GM06990 (cell line): ENCODE data around the gene FGF12.
A peak's percentile ranks its signal among the peaks of the same experiment; 100 is the strongest.

Experiments
- DNase-seq: peaks from one replicate; pipeline ENCODE4 v3.0.0-alpha.2; 2011; ENCODE audit not compliant: insufficient read length; ENCODE audit errors: extremely low read depth
- H3K27me3 ChIP-seq: replicated peaks from 2 replicates; pipeline ENCODE4 v1.6.0; 2011; ENCODE audit warnings: low read length; ENCODE audit not compliant: control insufficient read depth, insufficient read depth
- H3K36me3 ChIP-seq: 2 replicates; pipeline ENCODE4 v1.5.1; 2011; ENCODE audit warnings: low read length; ENCODE audit not compliant: control insufficient read depth, insufficient read depth
- H3K4me3 ChIP-seq: replicated peaks from 2 replicates; pipeline ENCODE4 v1.5.1; 2011; ENCODE audit warnings: low read depth, mild to moderate bottlenecking, control low read depth, low read length
- CTCF ChIP-seq: IDR thresholded peaks from 2 replicates; pipeline ENCODE4 v1.5.1; 2011; ENCODE audit warnings: low read length, control low read depth, mild to moderate bottlenecking, inconsistent platforms; ENCODE audit not compliant: insufficient read depth, poor library complexity, severe bottlenecking

Gene FGF12

DNA sequence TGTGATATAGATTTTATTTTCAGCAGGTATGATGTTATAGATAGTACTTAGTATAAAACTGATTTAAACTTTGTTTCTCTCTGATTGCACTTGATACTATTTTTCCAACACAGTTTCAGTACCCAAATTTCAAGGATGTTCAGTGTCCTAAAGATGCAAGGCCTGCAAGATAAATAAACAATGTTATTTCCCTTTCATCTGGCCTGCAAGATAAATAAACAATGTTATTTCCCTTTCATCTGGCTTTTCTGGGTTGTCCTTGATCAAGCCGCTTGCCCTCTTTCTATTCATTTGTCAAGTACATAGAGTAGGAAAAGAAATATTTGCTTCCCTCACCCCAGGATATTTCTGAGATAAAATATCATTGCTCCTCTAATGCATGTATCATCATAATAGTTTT, 571.0 kb downstream of the FGF12 start:
- TF ChIP-seq CTCF: no peak
- DNase-seq: no peak
- no peaks in the 10 kb centered on the region for H3K27me3 ChIP-seq
- H3K4me3 ChIP-seq: no peak overlapping the region
- H3K36me3 ChIP-seq: no peaks in the 10 kb centered on the region

GRCh38 chr3:192155194-192155593, 572.1 kb downstream of the FGF12 start:
- H3K36me3 ChIP-seq: no peaks in the 10 kb centered on the region
- no peak for DNase-seq
- no peak for TF ChIP-seq CTCF
- H3K27me3 ChIP-seq: no peaks in the 10 kb centered on the region
- H3K4me3 ChIP-seq: peak overlapping the region; percentile 8

- no peak for DNase-seq
- H3K27me3 ChIP-seq: no peaks in the 10 kb centered on the region
- no peak for TF ChIP-seq CTCF
- no peaks in the 10 kb centered on the region for H3K36me3 ChIP-seq
- H3K4me3 ChIP-seq: no peak overlapping the region
Observed at GRCh38 chr3:192133271-192133670, 594.1 kb downstream of the FGF12 start.

- no peak for DNase-seq
- TF ChIP-seq CTCF: peak; percentile 89
- H3K36me3 ChIP-seq: no peaks in the 10 kb centered on the region
- no peak overlapping the region for H3K4me3 ChIP-seq
- no peaks in the 10 kb centered on the region for H3K27me3 ChIP-seq
Observed at GRCh38 chr3:192130534-192131132, 596.7 kb downstream of the FGF12 start.

DNA sequence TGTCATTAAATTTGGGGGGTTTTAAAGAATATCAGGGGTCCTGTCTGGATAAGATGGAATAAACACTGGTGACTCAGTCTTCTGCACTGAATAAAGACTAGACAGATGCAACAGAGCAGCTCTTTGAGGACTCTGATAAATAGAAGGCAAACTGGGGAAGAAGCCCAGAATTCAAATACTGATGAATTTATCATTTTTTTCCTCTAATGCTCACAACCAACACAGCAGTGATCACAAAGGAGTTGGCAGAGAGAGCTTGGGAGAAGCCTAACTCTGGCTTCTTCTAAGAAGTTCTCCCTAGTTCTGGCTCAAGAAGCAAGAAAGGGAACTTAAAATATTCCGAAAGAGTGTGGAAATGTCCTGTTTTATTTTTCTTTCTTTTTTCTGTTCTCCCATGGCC, 597.8 kb downstream of the FGF12 start:
- TF ChIP-seq CTCF: no peak
- Histone ChIP-seq H3K36me3 (no peaks in the 10 kb centered on the region), H3K4me3 (no peak overlapping the region), H3K27me3 (no peaks in the 10 kb centered on the region)
- no peak for DNase-seq

- no peak for TF ChIP-seq CTCF
- DNase-seq: peak; percentile 37
- Histone ChIP-seq H3K4me3 (no peak overlapping the region), H3K36me3 (no peaks in the 10 kb centered on the region), H3K27me3 (no peaks in the 10 kb centered on the region)
Observed at GRCh38 chr3:192128922-192129321, 598.4 kb downstream of the FGF12 start.
